Ovary (tissue), 10 donors: ENCODE results near the gene RNF133. TPM values are rescaled to one million over a fixed set of nuclear protein-coding genes. Genes with fewer than 3 reads are reported as not detected.

Experiments
- DNase-seq, 5 donors: peaks; one replicate each; pipeline ENCODE4 v3.0.0-alpha.2; 2019 to 2020
- H3K27ac ChIP-seq, 2 donors: fragments of 200-600 bp; one replicate each; pipeline versions ENCODE4 v1.5.1 to v1.8.0; 2019 to 2022
- H3K27me3 ChIP-seq: fragments of 200-600 bp; one replicate; pipeline ENCODE4 v1.8.0; 2022
- H3K36me3 ChIP-seq: fragments of 200-600 bp; sonication (generic); one replicate; pipeline ENCODE4 v1.5.1; 2019
- H3K4me1 ChIP-seq: one replicate; pipeline ENCODE4 v1.8.1; 2013; ENCODE audit warnings: mild to moderate bottlenecking, moderate library complexity; ENCODE audit not compliant: insufficient read depth
- H3K4me3 ChIP-seq: fragments of 200-600 bp; sonication (generic); one replicate; pipeline ENCODE4 v1.5.1; 2017
- H3K9me3 ChIP-seq, 2 donors: fragments of 200-600 bp in 1 of 2; sonication (generic) in 1 of 2; one replicate each; pipeline versions ENCODE4 v1.5.1 to v1.8.1; 2013 to 2019; ENCODE audit warnings: mild to moderate bottlenecking in 1 of 2, moderate library complexity in 1 of 2
- CTCF ChIP-seq, 3 donors: fragments of 450-650 bp in 2 of 3; fragments of 200-600 bp in 1 of 3; IDR thresholded peaks; one replicate each; pipeline versions ENCODE4 v1.5.1 to v1.8.0; 2016 to 2022; ENCODE audit warnings: antibody characterized with exemption in 3 of 3, mild to moderate bottlenecking in 1 of 3
- EP300 ChIP-seq: sonication (generic); formaldehyde crosslinking; IDR thresholded peaks from one replicate; pipeline ENCODE4 v1.6.1; 2017; ENCODE audit warnings: antibody characterized with exemption
- POLR2A ChIP-seq: fragments of 450-650 bp; IDR thresholded peaks from one replicate; pipeline ENCODE4 v1.6.1; 2017; ENCODE audit warnings: antibody characterized with exemption, mild to moderate bottlenecking, moderate library complexity
- WGBS, 3 donors: extraction: QIAGEN DNeasy Blood & Tissue Kit in 1 of 3; methylation state at CpG; one replicate each; pipeline versions ENCODE4 v1.1.5 to v1.1.7; 2013 to 2017; 5-methylcytosine and 5-hydroxymethylcytosine counted together
- intact Hi-C, 4 donors: fragments of 100-400 bp; cut with DNase I; formaldehyde crosslinking; loops; one replicate each; pipeline versions ENCODE4 v1.11.0 to v1.15.1; 2022 to 2023
- long read RNA-seq, 3 donors: library from polyadenylated mRNA in 2 of 3; unstranded in 2 of 3; transcript quantifications; one replicate each; pipeline ENCODE4 v2.0.0 and lab custom pipeline, GENCODE V29; 2021 to 2026
- polyA plus RNA-seq, 2 donors: library from polyadenylated mRNA; stranded (reverse); fragments of 200-250 nt in 1 of 2; fragments of 350-450 nt in 1 of 2; fragmentation: Illumina TruSeq in 1 of 2; extraction: RNeasy Lipid Tissue Mini Kit (QIAGEN cat#74804) in 1 of 2; gene quantifications; one replicate each; pipeline ENCODE4 v1.2.3, GENCODE V29; 2013 to 2014
- total RNA-seq, 7 donors: library from RNA; depleted of rRNA in 2 of 7; stranded (reverse); fragments of >200 nt in 2 of 7; fragmentation: NEBNext Ultra II Directional in 3 of 7; extraction: Animal tissue kit (Norgen Biotek cat#: 25700) in 3 of 7; gene quantifications; one replicate each; pipeline versions ENCODE4 v1.1.0 to v1.2.4, GENCODE V29; 2016 to 2023
- donor health status: DM: no; HTN: no; CAD: no; lungs with moderate emphysema.
- donor health status: DM: no; HTN: no; CAD: no.
- donor health status: Bipolar disorder and iron deficiency.
- donor health status: DM: yes; HTN: yes; CAD: no.
- donor health status: DM: no; HTN: no; CAD: no.
- donor health status: DM: yes; HTN: yes; CAD: no.

The RNF133 gene, protein sequence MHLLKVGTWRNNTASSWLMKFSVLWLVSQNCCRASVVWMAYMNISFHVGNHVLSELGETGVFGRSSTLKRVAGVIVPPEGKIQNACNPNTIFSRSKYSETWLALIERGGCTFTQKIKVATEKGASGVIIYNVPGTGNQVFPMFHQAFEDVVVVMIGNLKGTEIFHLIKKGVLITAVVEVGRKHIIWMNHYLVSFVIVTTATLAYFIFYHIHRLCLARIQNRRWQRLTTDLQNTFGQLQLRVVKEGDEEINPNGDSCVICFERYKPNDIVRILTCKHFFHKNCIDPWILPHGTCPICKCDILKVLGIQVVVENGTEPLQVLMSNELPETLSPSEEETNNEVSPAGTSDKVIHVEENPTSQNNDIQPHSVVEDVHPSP
- total RNA-seq (1 to 10 TPM in 3 of 7 donors, under 1 TPM in 4; 0.30 to 2.3 (median 0.63) TPM), polyA plus RNA-seq (under 1 TPM; 0.06 to 0.20 TPM)
- long read RNA-seq, donor 1, result 0 reads
- long read RNA-seq, donor 2, result 0 reads
- long read RNA-seq, donor 3, result 0 reads

DNA sequence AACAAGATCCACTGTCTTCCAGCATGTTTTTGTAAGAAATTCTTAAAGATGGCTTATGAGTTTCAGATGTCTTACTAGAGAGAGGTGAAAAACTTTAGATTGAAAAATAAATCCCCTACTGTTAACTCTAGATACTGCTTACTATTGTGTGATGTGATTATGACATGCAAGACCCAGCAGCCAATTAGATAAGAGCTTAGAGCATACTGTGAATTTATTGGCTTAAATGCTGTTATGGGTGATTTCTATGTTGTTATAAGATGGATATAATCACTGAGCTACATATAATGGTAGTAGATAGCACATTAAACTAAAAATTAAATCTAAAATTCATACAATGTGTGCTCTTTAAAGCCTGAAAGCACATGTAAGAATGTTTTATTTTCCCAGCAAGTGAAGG lies at the start of gene RNF133:
RNF133 (minus strand) TSS at position 101 of the 400 bp plus-strand sequence. CDS start 199 bp downstream, outside the sequence.
- no peaks in the 10 kb centered on the region for H3K9me3 ChIP-seq
- H3K36me3 ChIP-seq, result no peaks in the 10 kb centered on the region
- H3K4me3 ChIP-seq, result no peak within 1 kb of the TSS
- H3K27me3 ChIP-seq, result no peaks in the 10 kb centered on the region
- intact Hi-C loops, result no loop called here
- no peak for DNase-seq
- no peaks in the 10 kb centered on the region for H3K4me1 ChIP-seq
- no peak for TF ChIP-seq CTCF (IDR thresholded peaks at IDR 0.05)
- TF ChIP-seq EP300, result no peak
- TF ChIP-seq POLR2A, result no peak
- H3K27ac ChIP-seq, result no peak within 1 kb of the TSS

DNA sequence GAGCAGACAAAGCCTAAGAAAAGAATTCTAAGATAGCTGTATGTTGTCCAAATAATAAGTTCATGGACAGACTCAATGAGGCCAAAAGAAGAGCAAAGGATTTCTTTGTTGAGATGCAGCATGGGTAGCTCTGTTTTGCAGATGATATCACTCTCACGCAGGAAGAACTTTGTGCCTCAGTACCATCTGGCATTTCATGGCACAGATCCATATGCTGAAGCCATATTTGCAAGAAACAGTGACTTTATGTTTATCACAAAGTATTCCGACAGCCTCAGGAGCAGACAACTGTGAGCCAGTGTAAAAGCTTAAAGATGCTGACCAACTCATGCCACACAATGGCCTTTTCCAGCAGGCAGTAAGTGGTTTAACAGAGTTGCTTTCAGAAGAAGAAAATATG lies 49.3 kb upstream of the RNF133 start:
- DNase-seq, result no peak
- 89 to 94% (median 94%) methylated on average over 2 of the region's 2 CpGs for WGBS, 3 donors
- H3K4me3 ChIP-seq, result no peak overlapping the region
- no peaks in the 10 kb centered on the region for H3K27me3 ChIP-seq
- TF ChIP-seq CTCF (IDR thresholded peaks at IDR 0.05), result no peak
- no peak for TF ChIP-seq POLR2A
- no peak for TF ChIP-seq EP300
- H3K9me3 ChIP-seq, result no peaks in the 10 kb centered on the region
- no peaks in the 10 kb centered on the region for H3K36me3 ChIP-seq
- intact Hi-C loops, result no loop called here
- no peak overlapping the region for H3K27ac ChIP-seq
- no peaks in the 10 kb centered on the region for H3K4me1 ChIP-seq

GRCh38 chr7:122746948-122747347 lies 48.0 kb upstream of the RNF133 start:
- no peaks in the 10 kb centered on the region for H3K9me3 ChIP-seq
- no peaks in the 10 kb centered on the region for H3K36me3 ChIP-seq
- intact Hi-C loops, result no loop called here
- no peak for TF ChIP-seq POLR2A
- TF ChIP-seq CTCF (IDR thresholded peaks at IDR 0.05), result no peak
- TF ChIP-seq EP300, result no peak
- no peak for DNase-seq
- H3K4me1 ChIP-seq, result no peaks in the 10 kb centered on the region
- 85 to 93% (median 91%) methylated on average over 2 of the region's 2 CpGs for WGBS, 3 donors
- H3K4me3 ChIP-seq, result no peak overlapping the region
- H3K27me3 ChIP-seq, result no peaks in the 10 kb centered on the region
- no peak overlapping the region for H3K27ac ChIP-seq

DNA sequence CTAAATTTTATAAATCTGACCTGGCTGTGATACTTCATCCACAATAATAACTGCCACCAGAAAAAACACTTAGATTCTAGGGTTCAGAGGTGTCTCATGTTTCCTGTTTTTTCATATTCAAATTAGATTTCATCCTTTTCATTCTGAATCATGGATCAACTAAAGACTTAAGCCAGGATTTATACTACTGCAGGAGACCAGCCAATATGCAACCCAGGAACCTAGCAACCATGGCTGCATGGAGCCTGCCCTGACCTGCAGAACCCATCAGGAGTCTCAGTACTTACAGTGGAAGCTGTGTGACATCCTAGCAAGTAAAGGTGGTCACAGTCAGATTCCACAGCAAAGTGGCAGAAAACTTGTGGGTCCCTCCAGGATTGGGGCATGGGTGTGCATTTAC lies 44.3 kb upstream of the RNF133 start:
- no peaks in the 10 kb centered on the region for H3K4me1 ChIP-seq
- no peak overlapping the region for H3K4me3 ChIP-seq
- intact Hi-C loops, result no loop called here
- TF ChIP-seq CTCF (IDR thresholded peaks at IDR 0.05) (no peak), EP300 (no peak), POLR2A (no peak)
- no peak for DNase-seq
- H3K27ac ChIP-seq, result no peak overlapping the region
- no peaks in the 10 kb centered on the region for H3K27me3 ChIP-seq
- no peaks in the 10 kb centered on the region for H3K36me3 ChIP-seq
- H3K9me3 ChIP-seq, result no peaks in the 10 kb centered on the region
